ENCODE data around the gene SLC26A11.
A peak's percentile ranks its signal among the peaks of the same experiment; 100 is the strongest.

Gene SLC26A11

DNA sequence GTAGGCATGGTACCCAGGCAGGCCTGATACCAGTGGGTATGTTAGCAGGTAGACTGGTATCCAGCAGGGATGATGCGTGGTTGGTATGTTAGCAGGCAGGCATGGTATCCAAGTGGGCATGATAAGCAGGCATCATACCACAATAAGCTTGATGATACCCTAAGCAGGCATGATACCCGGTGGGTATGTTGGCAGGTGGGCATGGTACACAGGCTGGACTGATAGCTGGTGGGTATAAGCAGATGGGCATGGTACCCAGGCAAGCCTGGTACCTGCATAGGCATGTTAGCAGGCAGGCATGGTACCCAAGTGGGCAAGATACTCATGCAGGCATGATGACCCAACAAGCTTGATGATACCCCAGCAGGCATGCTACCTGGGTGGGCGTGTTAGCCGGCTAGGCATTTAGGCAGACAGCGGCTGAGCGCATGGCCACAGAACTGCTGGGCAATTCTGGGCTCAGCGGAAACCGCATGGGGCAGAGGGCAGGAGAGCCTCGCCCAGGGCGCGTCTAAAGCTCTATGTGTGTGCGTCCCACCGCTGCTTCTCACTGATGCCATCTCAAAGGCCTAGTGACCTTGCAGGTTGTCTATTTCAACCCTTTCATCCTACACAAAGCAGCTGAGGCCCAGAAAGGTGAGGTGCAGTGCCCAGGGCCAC, 2.4 kb upstream of the SLC26A11 start:
- no peak for DNase-seq (ENCODE audit: low read depth, low spot score)

DNA sequence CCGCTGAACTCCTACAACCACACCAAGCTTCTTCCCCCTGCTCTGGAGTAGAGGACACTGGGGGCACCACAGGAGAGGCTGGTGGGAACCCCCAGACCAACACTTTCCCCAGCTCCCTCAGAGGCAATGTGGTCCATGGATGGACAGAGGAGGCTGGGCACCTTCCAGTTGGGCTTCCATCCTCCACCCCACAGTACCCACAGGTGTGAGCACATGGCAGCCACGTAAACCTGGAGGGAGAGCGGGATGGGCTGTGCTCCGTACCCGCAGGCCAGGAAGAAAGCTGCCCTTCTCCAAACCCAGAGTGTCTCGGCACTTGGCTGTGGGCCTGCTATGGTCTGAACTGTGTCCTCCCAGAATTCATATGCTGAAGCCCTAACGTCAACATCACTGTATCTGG, 1.8 kb upstream of the SLC26A11 start:
- no peak for DNase-seq (ENCODE audit: low read depth, low spot score)

GRCh38 chr17:80219013-80219762, 1.0 kb upstream of the SLC26A11 start:
- DNase-seq (ENCODE audit: low read depth, low spot score), result peak; percentile 21

DNA sequence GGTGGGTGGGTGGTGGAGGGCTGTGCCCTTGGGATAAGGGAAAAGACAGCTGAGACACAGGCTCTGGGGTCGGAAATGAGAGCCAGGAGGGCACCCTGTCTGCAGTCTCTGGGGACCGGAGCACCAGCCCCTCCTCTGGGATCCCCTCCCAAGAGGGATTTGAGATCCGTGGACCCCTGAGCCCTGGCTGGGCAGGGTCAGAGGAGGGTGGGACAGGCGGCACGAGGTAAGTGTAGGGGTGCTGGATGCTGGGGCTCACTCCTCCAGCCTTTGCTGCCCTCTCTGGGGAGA, 519 bp upstream of the SLC26A11 start:
- DNase-seq (ENCODE audit: low read depth, low spot score), result no peak

GRCh38 chr17:80220736-80221215, 549 bp downstream of the SLC26A11 start:
- no peak for DNase-seq (ENCODE audit: low read depth, low spot score)

- DNase-seq (ENCODE audit: low read depth, low spot score), result peak; percentile 18
Measured at GRCh38 chr17:80221351-80222105, 1.3 kb downstream of the SLC26A11 start.

GRCh38 chr17:80222376-80223141, 2.3 kb downstream of the SLC26A11 start:
- no peak for DNase-seq (ENCODE audit: low read depth, low spot score)

DNA sequence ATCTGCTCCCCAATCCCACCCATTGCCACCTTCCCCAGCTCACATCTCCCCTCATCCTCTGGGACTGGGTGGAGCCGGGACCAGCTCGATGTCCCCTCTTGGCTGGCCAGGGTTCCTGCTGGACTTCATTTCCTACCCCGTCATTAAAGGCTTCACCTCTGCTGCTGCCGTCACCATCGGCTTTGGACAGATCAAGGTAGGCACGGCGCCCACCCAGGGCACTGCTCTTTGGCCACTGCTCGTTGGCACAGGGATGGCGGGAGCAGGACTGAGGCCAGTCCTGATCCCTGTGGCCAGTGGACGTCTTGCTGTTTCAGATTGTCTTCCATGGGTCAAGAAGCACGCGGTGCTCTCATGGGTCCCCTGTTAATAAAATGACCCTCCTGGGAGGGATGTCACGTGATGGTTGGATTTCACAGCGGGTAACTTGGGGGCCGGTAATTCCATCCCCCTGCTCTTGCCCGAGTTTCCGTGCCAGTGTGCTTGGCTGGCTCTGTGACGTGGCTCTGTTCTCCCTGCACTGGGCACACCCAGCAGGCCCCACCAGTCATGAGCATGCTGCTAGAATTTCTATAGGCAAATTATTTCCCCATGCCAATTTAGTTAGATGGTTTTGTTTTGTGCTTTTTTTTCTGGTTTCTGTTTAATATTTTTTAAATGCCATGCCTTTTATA, 3.1 kb downstream of the SLC26A11 start:
- DNase-seq (ENCODE audit: low read depth, low spot score), result no peak

DNA sequence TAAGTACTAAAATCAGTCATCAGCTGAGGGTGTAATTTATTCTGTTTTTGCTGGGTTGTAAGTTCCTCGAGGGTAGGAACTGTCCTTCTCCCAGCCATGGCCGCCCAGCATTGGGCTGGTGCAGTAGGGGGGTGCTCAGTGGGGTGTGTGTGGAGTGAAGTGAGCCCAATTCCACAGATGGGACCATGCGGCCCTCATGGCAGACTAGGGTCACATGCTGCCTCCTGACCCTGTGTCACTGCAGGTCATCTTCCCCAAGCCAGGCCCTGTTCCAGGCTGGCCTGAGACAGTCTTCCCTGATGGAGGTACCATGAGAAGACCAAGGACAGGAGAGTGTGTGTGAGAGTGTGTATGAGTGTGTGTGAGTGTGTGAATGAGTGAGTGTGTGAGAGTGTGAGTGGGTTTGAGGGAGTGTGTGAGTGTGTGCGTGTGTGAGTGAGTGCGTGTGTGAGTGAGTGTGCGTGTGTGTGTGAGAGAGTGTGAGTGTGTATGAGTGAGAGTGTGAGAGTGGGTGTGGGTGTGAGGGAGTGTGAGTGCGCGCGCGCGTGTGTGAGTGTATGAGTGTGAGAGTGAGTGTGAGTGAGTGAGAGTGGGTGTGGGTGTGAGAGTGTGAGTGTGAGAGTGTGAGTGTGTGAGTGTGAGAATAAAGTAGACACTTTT, 3.7 kb downstream of the SLC26A11 start:
- DNase-seq (ENCODE audit: low read depth, low spot score), result no peak

- DNase-seq (ENCODE audit: low read depth, low spot score), result peak; percentile 27
Measured at GRCh38 chr17:80224683-80225082, 4.5 kb downstream of the SLC26A11 start.

DNA sequence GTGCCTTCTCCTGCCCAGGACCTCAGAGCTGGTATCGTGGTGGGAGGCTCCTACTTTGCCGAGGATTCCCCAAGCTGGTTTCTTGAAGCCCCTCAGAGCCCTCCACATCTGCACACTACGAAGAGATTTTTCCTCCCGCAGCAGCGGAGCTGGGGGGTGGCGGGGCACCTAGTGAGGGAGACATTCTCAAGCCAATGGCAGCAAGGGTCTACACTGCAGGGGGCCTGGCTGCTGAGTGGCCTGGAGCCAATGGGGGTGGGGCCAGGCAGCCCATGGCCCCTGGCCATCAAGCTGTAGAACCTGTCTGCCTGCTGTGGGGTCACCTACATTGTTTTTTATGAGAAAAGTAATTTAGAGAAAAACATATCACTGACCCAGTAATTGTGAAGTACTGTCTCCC, 5.0 kb downstream of the SLC26A11 start:
- peak; percentile 75 for DNase-seq (ENCODE audit: low read depth, low spot score)

DNA sequence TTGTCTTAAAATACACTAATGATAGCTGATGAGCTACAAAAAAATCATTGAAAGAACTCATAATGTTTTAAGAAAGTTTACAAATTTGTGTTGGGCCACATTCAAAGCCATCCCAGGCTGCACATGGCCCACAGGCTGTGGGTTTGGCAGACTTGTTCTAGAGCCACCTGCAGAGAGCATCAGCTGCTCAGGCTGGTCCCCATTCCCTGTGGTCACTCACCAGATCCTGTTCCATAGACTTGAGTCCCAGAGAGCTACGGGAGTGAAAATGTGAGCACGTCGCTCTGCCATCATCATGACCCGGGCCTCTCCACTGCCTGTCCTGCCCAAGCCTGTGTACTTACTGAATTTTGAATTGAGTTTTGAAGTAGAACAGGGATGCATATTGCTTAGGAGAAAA, 6.9 kb downstream of the SLC26A11 start:
- DNase-seq (ENCODE audit: low read depth, low spot score), result no peak

DNA sequence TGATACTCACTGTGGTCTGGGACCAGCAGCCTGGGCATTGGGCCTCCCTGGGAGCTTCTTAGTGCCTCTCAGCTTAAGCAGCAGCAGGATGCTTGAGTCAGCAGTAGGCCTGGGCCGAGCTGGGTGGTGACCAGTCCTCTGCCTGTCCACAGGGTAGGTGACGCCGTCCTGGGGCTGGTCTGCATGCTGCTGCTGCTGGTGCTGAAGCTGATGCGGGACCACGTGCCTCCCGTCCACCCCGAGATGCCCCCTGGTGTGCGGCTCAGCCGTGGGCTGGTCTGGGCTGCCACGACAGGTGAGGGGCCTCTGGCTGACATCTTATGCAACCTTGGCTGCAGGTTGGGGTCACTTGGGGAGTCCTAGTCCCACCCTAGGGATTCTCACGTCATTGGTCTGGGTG, 7.4 kb downstream of the SLC26A11 start:
- DNase-seq (ENCODE audit: low read depth, low spot score), result no peak

- no peak for DNase-seq (ENCODE audit: low read depth, low spot score)
Measured at GRCh38 chr17:80228477-80228876, 8.2 kb downstream of the SLC26A11 start.

DNA sequence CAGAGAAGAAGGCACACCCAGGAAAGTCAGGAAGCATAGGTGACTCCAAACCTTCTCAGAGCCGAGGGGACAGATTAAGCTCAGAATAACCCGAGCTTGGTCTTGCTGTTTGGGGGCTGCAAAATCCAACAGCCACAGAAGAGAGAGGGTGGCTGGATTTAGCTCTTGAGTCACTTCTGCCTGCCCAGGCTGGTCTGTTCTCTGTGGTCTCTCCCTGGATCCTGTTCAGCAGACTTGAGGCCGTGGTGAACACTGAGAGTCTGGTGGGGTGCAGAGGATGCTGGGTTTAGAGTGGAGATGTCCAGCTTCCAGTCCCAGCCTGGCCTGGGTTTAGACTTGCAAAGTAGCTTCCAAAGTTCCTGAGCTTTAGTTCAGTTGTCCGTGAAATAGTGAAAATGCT, 8.8 kb downstream of the SLC26A11 start:
- DNase-seq (ENCODE audit: low read depth, low spot score), result no peak

DNA sequence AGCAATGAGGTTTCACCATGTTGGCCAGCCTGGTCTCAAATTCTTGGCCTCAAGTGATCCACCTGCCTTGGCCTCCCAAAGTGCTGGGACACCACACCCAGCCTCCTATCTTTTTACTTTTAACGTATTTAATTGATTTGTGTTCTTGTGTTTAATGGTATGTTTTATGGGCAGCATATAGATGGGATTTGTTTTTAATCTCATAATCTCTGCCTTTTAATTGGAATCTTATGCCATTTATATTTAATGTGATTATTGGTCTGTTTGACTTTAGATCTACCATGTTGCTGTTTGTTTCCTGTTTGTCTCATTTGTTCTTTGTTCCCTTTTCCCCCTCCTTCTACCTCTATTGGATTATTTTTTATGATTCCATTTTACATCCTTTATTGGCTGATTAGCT, 12.2 kb downstream of the SLC26A11 start:
- DNase-seq (ENCODE audit: low read depth, low spot score), result no peak

DNA sequence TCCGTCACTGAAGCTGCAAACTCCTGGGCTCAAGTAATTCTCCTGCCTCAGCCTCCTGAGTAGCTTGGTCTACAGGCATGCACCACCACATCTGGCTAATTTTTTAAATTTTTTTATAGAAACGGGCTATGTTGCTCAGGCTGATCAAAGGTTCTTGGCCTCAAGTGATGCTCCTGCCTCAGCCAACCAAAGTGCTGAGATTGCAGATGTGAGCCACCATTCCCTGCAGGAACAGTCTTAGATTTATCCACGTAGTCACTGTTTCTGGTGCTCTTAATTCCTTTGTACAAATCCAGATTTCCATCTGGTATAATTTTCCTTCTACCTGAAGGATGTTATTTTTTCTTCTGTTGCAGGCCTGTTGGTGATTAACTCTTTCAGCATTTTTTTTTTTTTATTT, 13.0 kb downstream of the SLC26A11 start:
- DNase-seq (ENCODE audit: low read depth, low spot score), result no peak

GRCh38 chr17:80236911-80237310, 16.7 kb downstream of the SLC26A11 start:
- no peak for DNase-seq (ENCODE audit: low read depth, low spot score)

GRCh38 chr17:80237386-80237785, 17.2 kb downstream of the SLC26A11 start:
- DNase-seq (ENCODE audit: low read depth, low spot score), result no peak

- no peak for DNase-seq (ENCODE audit: low read depth, low spot score)
Measured at GRCh38 chr17:80242505-80242904, 22.3 kb downstream of the SLC26A11 start.

All from ELF-1 (cell line).